Left ventricle myocardium inferior (tissue), 1 donor: ENCODE data around the gene STOM. TPM values are rescaled to one million over a fixed set of nuclear protein-coding genes. Genes with fewer than 3 reads are reported as not detected.

Source experiments
- DNase-seq: peaks from one replicate; pipeline ENCODE4 v3.0.0-alpha.2; 2020
- H3K27ac ChIP-seq: fragments of 200-600 bp; replicated peaks from 2 replicates; pipeline ENCODE4 v1.8.0; 2021
- H3K27me3 ChIP-seq: fragments of 200-600 bp; 2 replicates; pipeline ENCODE4 v1.8.0; 2021; ENCODE audit warnings: low read depth
- H3K36me3 ChIP-seq: fragments of 200-600 bp; 2 replicates; pipeline ENCODE4 v1.8.0; 2021
- H3K4me1 ChIP-seq: fragments of 200-600 bp; 2 replicates; pipeline ENCODE4 v1.8.0; 2021
- H3K4me3 ChIP-seq: fragments of 200-600 bp; 2 replicates; pipeline ENCODE4 v1.8.0; 2021; ENCODE audit warnings: mild to moderate bottlenecking, moderate library complexity
- H3K9me3 ChIP-seq: fragments of 200-600 bp; replicated peaks from 2 replicates; pipeline ENCODE4 v1.8.0; 2021
- intact Hi-C: fragments of 100-400 bp; cut with micrococcal nuclease; formaldehyde crosslinking; loops from one replicate; pipeline ENCODE4 v1.11.0; 2022
- total RNA-seq: library from RNA; stranded (reverse); fragmentation: NEBNext Ultra II Directional; extraction: Animal tissue kit (Norgen Biotek cat#: 25700); gene quantifications from one replicate; pipeline ENCODE4 v1.2.1, GENCODE V29; 2021
- TF ChIP-seq, protein P1 (sequence below): fragments of 200-600 bp; IDR thresholded peaks from 2 replicates; pipeline ENCODE4 v1.8.0; 2021; ENCODE audit warnings: antibody characterized with exemption, mild to moderate bottlenecking, borderline replicate concordance
- donor health status: DM: no; HTN: yes; CAD: no; lungs with severe emphysema.

Gene STOM
- total RNA-seq, 1 donor from 2014 or later: 165 TPM

DNA sequence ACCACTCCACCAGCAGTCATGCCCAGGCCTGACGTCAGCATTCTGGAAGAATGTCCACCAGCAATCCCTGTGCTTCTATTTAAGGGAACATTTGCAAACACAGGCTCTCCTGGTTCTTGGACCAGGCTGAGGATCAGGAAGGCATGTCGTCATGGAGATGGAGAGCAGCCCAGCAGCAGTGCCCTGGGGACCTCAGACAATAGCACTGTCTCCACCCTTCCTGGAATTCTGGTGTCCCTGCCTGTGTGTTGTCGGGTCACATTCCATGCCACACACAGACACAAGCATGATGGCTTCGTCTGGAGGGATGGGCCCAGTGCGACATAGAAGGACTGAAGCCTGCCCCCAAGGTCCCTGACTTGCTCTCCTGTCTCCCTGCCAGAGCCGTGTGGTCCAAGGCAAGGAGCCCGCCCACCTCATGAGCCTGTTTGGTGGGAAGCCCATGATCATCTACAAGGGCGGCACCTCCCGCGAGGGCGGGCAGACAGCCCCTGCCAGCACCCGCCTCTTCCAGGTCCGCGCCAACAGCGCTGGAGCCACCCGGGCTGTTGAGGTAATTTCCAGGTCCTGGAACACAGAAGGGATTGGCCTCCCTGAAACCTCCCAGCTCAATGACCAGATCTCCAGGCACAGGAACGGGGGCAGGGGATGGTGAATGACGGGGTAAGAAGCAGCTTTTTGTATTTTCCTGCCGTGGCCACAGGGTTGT, 43.8 kb downstream of the STOM start:
- Histone ChIP-seq H3K4me3 (peak overlapping the region; percentile 34), H3K27ac (peak overlapping the region; percentile 95), H3K27me3 (no peaks in the 10 kb centered on the region), H3K36me3 (peaks cover 97% of the 10 kb centered on the region), H3K4me1 (peaks cover 100% of the 10 kb centered on the region), H3K9me3 (no peaks in the 10 kb centered on the region)
- TF ChIP-seq, protein P1, sequence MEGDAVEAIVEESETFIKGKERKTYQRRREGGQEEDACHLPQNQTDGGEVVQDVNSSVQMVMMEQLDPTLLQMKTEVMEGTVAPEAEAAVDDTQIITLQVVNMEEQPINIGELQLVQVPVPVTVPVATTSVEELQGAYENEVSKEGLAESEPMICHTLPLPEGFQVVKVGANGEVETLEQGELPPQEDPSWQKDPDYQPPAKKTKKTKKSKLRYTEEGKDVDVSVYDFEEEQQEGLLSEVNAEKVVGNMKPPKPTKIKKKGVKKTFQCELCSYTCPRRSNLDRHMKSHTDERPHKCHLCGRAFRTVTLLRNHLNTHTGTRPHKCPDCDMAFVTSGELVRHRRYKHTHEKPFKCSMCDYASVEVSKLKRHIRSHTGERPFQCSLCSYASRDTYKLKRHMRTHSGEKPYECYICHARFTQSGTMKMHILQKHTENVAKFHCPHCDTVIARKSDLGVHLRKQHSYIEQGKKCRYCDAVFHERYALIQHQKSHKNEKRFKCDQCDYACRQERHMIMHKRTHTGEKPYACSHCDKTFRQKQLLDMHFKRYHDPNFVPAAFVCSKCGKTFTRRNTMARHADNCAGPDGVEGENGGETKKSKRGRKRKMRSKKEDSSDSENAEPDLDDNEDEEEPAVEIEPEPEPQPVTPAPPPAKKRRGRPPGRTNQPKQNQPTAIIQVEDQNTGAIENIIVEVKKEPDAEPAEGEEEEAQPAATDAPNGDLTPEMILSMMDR: no peak
- DNase-seq: peak; percentile 89
- intact Hi-C loops: no loop called here

DNA sequence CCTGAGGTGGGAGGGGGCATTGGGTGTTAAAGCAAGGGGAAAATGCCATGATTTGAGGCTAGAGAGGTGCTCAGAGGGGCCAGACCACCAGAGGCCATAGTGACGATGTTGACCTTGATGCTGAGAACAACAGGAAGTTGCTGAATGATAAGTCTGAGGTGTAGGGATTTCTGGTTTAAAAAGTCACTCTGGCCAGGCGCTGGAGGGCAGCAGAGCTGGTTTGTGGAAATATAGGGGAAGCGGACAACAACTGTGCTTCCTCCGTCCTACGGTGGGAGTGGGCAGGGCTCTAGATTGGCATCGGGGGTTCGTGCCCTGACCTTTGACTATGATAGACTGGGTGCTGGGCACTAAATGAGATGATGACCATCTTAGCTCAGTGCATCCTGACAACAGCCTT, 44.7 kb downstream of the STOM start:
- intact Hi-C loops: no loop called here
- Histone ChIP-seq H3K36me3 (peaks cover 97% of the 10 kb centered on the region), H3K9me3 (no peaks in the 10 kb centered on the region), H3K4me3 (peak overlapping the region; percentile 11), H3K27me3 (no peaks in the 10 kb centered on the region), H3K27ac (peak overlapping the region; percentile 95), H3K4me1 (peaks cover 100% of the 10 kb centered on the region)
- DNase-seq: no peak
- TF ChIP-seq, protein P1: peak; percentile 1

DNA sequence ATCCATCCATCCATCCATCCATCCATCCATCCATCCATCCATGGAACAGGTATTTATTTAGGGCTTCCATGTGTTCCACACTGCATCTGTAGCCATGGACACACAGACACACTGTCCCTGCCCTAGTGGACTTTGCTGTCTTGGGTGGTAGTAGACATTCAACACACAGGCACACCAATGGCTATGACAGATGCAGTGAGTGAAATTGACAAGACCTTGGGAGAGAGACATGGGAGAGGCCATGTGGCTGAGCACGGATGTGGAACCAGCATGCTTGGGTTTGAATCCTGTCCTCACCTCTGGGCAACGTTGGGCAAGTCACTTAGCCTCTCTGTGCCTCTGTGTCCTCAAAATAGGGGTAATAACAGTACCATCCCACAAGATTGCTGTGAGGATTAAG, 45.3 kb downstream of the STOM start:
- intact Hi-C loops: no loop called here
- Histone ChIP-seq H3K27ac (peak overlapping the region; percentile 95), H3K4me3 (no peak overlapping the region), H3K4me1 (peaks cover 100% of the 10 kb centered on the region), H3K36me3 (peaks cover 95% of the 10 kb centered on the region), H3K9me3 (no peaks in the 10 kb centered on the region), H3K27me3 (no peaks in the 10 kb centered on the region)
- no peak for DNase-seq
- TF ChIP-seq, protein P1: no peak

DNA sequence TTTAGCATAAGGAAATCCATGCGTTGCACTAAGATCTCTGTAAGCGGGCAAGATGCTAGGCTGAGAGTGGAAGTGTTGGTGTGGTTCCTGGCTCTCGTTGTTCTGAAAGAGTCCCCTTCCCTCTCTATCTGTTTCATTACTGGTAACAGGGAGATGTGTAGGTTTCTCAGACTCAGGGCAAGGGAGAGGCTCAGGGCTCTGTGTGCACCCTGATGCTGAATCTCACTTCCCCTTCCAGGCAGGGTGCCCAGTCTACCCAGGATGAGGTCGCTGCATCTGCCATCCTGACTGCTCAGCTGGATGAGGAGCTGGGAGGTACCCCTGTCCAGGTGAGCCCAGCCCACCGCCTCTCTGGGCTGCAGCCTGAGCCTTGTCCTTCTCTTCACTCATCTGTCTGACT, 45.7 kb downstream of the STOM start:
- DNase-seq: no peak
- TF ChIP-seq, protein P1: no peak
- Histone ChIP-seq H3K4me3 (no peak overlapping the region), H3K4me1 (peaks cover 100% of the 10 kb centered on the region), H3K36me3 (peaks cover 95% of the 10 kb centered on the region), H3K27me3 (no peaks in the 10 kb centered on the region), H3K9me3 (no peaks in the 10 kb centered on the region), H3K27ac (peak overlapping the region; percentile 95)
- intact Hi-C loops: no loop called here

DNA sequence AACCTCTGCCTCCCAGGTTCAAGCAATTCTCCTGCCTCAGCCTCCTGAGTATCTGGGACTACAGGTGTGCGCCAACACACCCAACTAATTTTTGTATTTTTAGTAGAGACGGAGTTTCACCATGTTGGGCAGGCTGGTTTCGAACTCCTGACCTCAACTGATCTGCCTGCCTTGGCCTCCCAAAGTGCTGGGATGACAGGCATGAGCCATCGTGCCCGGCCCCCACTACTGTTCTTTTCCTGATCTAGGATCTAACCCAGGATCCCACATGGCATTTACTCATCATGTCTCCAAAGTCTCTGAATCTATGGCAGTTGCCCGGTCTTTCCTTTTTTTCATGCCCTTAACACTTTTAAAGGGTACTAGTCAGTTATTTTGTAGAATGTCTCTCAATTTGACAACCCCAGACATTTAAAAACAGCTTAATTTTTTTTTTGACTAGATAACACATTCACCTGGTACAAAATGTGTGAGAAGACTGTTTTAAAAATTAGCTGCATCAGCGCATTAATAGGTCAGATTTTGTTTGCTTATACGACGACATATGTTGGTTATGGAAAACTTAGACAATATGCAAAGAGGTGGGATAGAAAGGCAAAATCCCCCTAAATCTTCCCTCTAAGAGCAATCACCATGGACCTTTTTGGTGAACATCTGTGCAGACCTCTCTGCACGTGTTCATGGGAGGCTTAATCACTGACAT, 46.5 kb downstream of the STOM start:
- H3K4me1 ChIP-seq: peaks cover 100% of the 10 kb centered on the region
- H3K4me3 ChIP-seq: no peak overlapping the region
- peak overlapping the region; percentile 95 for H3K27ac ChIP-seq
- no peaks in the 10 kb centered on the region for H3K9me3 ChIP-seq
- no peak for DNase-seq
- no peaks in the 10 kb centered on the region for H3K27me3 ChIP-seq
- intact Hi-C loops: no loop called here
- TF ChIP-seq, protein P1: no peak
- peaks cover 95% of the 10 kb centered on the region for H3K36me3 ChIP-seq
